Measurements from ENCODE around the gene KANK3.

GRCh38 chr19:8342316-8342683 lies 762 bp downstream of the KANK3 start:
- TF ChIP-seq CTCF (IDR thresholded peaks at IDR 0.05; ENCODE audit: insufficient read depth, low read depth, low read length) (no peak), EZH2 (IDR thresholded peaks at IDR 0.05; ENCODE audit: insufficient read depth, low read length) (no peak)
